ENCODE data around the gene TSPYL4.

The TSPYL4 gene

DNA sequence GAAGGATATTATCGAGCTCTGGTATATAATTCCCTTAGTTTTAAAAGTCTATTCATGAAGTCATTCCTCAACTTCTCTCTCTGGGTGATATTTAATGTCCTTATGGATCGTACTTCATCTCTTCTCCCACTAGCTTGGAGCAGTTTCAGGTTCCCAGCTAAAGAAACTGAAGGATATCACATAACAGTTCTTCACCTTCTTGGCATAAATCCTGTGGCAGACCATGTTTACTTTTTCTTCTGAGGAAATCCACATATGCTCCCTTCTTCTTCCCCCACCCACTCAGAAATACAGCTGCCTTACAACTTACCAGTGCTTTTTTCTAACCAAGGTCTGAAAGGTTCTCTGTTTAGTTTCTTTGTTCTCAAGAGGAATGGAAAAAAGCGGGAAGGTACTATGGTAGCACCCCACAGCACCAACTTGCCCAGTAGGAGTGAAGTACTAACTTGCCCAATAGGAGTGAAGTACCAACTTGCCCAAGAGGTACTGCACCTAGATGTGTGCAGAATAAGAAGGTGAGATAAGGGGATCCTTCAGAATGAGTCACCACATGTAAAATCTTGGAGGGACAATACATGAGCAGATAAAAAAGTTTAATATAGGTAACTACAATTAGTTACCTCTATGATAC lies 53.1 kb downstream of the TSPYL4 start:
- Histone ChIP-seq H3K9ac (ENCODE audit: low read length) (no peak overlapping the region), H3K4me2 (ENCODE audit: low read length) (no peak overlapping the region), H3K4me3 (ENCODE audit: low read length) (no peak overlapping the region), H3K27ac (ENCODE audit: low read length) (no peak overlapping the region), H3K79me2 (ENCODE audit: low read length) (no peaks in the 10 kb centered on the region), H3K27me3 (ENCODE audit: low read depth, low read length) (no peaks in the 10 kb centered on the region), H3K36me3 (replicated peaks; ENCODE audit: low read depth, low read length) (no peaks in the 10 kb centered on the region), H3K9me3 (ENCODE audit: insufficient read depth, low read length) (no peaks in the 10 kb centered on the region), H4K20me1 (ENCODE audit: insufficient read depth, low read length) (no peaks in the 10 kb centered on the region), H3K4me1 (ENCODE audit: low read length) (peaks cover 19% of the 10 kb centered on the region), H2AFZ (ENCODE audit: low read depth, low read length) (no peak overlapping the region)
- no peak for TF ChIP-seq EZH2phosphoT487 (IDR thresholded peaks at IDR 0.05; ENCODE audit: low read depth)
- TF ChIP-seq, protein P1, sequence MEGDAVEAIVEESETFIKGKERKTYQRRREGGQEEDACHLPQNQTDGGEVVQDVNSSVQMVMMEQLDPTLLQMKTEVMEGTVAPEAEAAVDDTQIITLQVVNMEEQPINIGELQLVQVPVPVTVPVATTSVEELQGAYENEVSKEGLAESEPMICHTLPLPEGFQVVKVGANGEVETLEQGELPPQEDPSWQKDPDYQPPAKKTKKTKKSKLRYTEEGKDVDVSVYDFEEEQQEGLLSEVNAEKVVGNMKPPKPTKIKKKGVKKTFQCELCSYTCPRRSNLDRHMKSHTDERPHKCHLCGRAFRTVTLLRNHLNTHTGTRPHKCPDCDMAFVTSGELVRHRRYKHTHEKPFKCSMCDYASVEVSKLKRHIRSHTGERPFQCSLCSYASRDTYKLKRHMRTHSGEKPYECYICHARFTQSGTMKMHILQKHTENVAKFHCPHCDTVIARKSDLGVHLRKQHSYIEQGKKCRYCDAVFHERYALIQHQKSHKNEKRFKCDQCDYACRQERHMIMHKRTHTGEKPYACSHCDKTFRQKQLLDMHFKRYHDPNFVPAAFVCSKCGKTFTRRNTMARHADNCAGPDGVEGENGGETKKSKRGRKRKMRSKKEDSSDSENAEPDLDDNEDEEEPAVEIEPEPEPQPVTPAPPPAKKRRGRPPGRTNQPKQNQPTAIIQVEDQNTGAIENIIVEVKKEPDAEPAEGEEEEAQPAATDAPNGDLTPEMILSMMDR (IDR thresholded peaks at IDR 0.05; ENCODE audit: low read depth, low read length), result no peak
